Fibroblast of lung (primary cell): ENCODE data around the gene DRAP1.

Source experiments
- CTCF ChIP-seq, 2 donors: IDR thresholded peaks in 1 of 2; conservative IDR thresholded peaks in 1 of 2; 1 replicate in 1 of 2; 2 replicates in 1 of 2; pipeline ENCODE4 v1.5.1; 2011 to 2012; ENCODE audit warnings: low read length in 2 of 2, control low read depth in 1 of 2, inconsistent platforms in 1 of 2, low read depth in 1 of 2, mild to moderate bottlenecking in 1 of 2
- EZH2 ChIP-seq: IDR thresholded peaks from 2 replicates; pipeline ENCODE4 v1.5.1; 2012; ENCODE audit warnings: low read length, control low read depth, mild to moderate bottlenecking; ENCODE audit errors: missing control alignments

- no peak for TF ChIP-seq CTCF (conservative IDR thresholded peaks at IDR 0.05 in 1 of 2, IDR thresholded peaks at IDR 0.05 in 1 of 2; ENCODE audit: low read depth in 1 of 2, low read length in 2 of 2)
- no peak for TF ChIP-seq EZH2
These were observed 28.4 kb downstream of the DRAP1 start for GRCh38 chr11:65947603-65948125.
